Measurements from ENCODE around the gene CDC123. TPM values are rescaled to one million over a fixed set of nuclear protein-coding genes. Genes with fewer than 3 reads are reported as not detected.

The CDC123 gene
- total RNA-seq, 1 experiment from 2014 or later, result 132 TPM

DNA sequence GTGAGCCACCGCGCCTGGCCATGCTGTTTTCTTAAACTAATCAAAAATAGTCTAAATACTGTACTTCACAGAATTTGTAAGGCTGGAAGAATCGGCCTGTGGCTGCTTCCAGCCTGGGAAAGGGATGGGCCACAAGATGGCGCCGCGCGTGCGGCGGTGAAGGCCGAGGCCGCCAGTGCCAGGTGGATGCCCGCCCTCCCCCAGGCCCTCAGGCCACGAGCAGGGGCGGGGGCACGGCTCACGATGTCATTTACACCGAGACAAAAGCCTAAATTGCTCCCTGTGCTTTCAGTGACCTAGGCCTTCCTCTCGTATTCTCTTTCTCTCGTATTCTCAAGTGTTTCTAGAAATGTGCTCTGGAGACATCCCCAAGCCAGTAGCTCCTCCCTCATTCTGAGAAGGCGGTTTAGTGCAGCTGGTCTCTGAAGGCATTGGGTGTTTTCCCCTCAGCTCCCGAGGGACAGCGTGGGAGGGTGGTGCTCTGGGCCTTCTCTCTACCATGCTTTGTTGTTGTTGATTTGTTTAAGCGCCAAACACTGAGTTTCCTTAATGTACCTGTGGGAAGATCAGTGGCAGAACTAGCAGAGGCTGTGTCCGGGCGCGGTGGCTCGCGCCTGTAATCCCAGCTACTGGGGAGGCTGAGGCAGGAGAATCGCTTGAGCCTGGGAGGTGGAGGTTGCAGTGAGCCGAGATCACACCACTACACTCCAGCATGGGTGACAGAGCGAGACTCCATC, 68.4 kb downstream of the CDC123 start:
- no peaks in the 10 kb centered on the region for H3K9me2 ChIP-seq (ENCODE audit: insufficient read depth)
- peak overlapping the region in 1 of 2 experiments; percentile 33; a peak in 2 of 4 replicates for H3K4me3 ChIP-seq (replicated peaks in 1 of 2; ENCODE audit: low read depth in 1 of 2, low read length in 2 of 2)
- no peaks in the 10 kb centered on the region for H4K20me1 ChIP-seq (ENCODE audit: insufficient read depth)
- POLR2A ChIA-PET, result interaction anchor here (0.6 to 1.0 kb wide), 2 partner anchors 310 to 446 kb away, joined by 3 to 5 read pairs; no protein-coding TSS in a partner anchor
- 0 out of 4 replicates have a peak, but pooled peaks cover 0 to 3% of the 10 kb centered on the region in 2 experiments for H3K36me3 ChIP-seq (ENCODE audit: control insufficient read depth in 1 of 2, insufficient read depth in 2 of 2, low read length in 2 of 2)
- RAD21 ChIA-PET (ENCODE audit: low non-redundant PET in 1 of 2, low total read pairs in 2 of 2, uncharacterized antibody in 2 of 2, unreplicated experiment in 2 of 2), result interaction anchor here (0.7 to 2.4 kb wide), 6 partner anchors 392 to 635 kb away, joined by 3 to 12 read pairs (median 5); no protein-coding TSS in a partner anchor
- H3K9me3 ChIP-seq (ENCODE audit: control insufficient read depth in 1 of 2, insufficient read depth in 1 of 2, low read depth in 1 of 2, low read length in 2 of 2), result no peaks in the 10 kb centered on the region
- DNase-seq (ENCODE audit: low read depth, low spot score) (peak; percentile 60), ATAC-seq (peak; percentile 97)
- peak overlapping the region; percentile 100 for H2AFZ ChIP-seq (ENCODE audit: low read depth, low read length, poor library complexity, severe bottlenecking)
- no peak overlapping the region; the same call in 1 of the 2 replicates for H3K27ac ChIP-seq (ENCODE audit: low read depth, low read length)
- peak overlapping the region; percentile 33; the same call in 1 of the 2 replicates for H3K9ac ChIP-seq (ENCODE audit: low read length)
- H3K27me3 ChIP-seq (ENCODE audit: insufficient read depth, low read length), result no peaks in the 10 kb centered on the region
- intact Hi-C loops (cut with micrococcal nuclease), result loop anchor here (1.0 to 10.0 kb wide), 4 partner anchors 284 to 810 kb away; no protein-coding TSS in a partner anchor
- CTCF ChIA-PET, result interaction anchor here (0.6 to 3.3 kb wide), 10 partner anchors 220 to 835 kb away, joined by 3 to 50 read pairs (median 4); no protein-coding TSS in a partner anchor
- peak; percentile 54 for TF ChIP-seq YY1 (IDR thresholded peaks at IDR 0.05; ENCODE audit: extremely low read depth, insufficient replicate concordance, low read depth, low read length)
- TF ChIP-seq, protein P1, sequence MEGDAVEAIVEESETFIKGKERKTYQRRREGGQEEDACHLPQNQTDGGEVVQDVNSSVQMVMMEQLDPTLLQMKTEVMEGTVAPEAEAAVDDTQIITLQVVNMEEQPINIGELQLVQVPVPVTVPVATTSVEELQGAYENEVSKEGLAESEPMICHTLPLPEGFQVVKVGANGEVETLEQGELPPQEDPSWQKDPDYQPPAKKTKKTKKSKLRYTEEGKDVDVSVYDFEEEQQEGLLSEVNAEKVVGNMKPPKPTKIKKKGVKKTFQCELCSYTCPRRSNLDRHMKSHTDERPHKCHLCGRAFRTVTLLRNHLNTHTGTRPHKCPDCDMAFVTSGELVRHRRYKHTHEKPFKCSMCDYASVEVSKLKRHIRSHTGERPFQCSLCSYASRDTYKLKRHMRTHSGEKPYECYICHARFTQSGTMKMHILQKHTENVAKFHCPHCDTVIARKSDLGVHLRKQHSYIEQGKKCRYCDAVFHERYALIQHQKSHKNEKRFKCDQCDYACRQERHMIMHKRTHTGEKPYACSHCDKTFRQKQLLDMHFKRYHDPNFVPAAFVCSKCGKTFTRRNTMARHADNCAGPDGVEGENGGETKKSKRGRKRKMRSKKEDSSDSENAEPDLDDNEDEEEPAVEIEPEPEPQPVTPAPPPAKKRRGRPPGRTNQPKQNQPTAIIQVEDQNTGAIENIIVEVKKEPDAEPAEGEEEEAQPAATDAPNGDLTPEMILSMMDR (IDR thresholded peaks at IDR 0.05 in 2 of 3, conservative IDR thresholded peaks at IDR 0.05 in 1 of 3; ENCODE audit: borderline replicate concordance in 1 of 3, insufficient read depth in 1 of 3, low read depth in 2 of 3, low read length in 2 of 3), result peak; percentile 69 to 87 (median 69)
- peak; percentile 98 for TF ChIP-seq RAD21 (IDR thresholded peaks at IDR 0.05; ENCODE audit: low read depth)
- TF ChIP-seq ELF1 (IDR thresholded peaks at IDR 0.05; ENCODE audit: borderline replicate concordance, low read depth), result no peak
- TF ChIP-seq, protein P2, sequence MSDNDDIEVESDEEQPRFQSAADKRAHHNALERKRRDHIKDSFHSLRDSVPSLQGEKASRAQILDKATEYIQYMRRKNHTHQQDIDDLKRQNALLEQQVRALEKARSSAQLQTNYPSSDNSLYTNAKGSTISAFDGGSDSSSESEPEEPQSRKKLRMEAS (IDR thresholded peaks at IDR 0.05), result peak; percentile 71; the same call in 1 of the 2 replicates
- TF ChIP-seq EGR1 (IDR thresholded peaks at IDR 0.05; ENCODE audit: low read depth), result 0 out of 2 replicates have a peak, but pooled peaks have one; percentile 46
- peak overlapping the region; percentile 82 for H3K4me2 ChIP-seq (ENCODE audit: low read length)
- H3K4me1 ChIP-seq (ENCODE audit: control insufficient read depth in 1 of 2, insufficient read depth in 2 of 2, low read length in 2 of 2), result peaks cover 8 to 17% of the 10 kb centered on the region in 2 experiments; a peak in 3 of 4 replicates
- no TSS peak for BruUV-seq (replicated peaks)
- no peaks in the 10 kb centered on the region for H3K79me2 ChIP-seq (ENCODE audit: insufficient read depth, low read length)

Measured in HCT116 (cell line).